Eye (tissue), 1 donor: ENCODE measurements around the gene SIRPD.

Experiments used
- DNase-seq: peaks from one replicate; pipeline ENCODE4 v3.0.0-alpha.2; 2015

Gene SIRPD

DNA sequence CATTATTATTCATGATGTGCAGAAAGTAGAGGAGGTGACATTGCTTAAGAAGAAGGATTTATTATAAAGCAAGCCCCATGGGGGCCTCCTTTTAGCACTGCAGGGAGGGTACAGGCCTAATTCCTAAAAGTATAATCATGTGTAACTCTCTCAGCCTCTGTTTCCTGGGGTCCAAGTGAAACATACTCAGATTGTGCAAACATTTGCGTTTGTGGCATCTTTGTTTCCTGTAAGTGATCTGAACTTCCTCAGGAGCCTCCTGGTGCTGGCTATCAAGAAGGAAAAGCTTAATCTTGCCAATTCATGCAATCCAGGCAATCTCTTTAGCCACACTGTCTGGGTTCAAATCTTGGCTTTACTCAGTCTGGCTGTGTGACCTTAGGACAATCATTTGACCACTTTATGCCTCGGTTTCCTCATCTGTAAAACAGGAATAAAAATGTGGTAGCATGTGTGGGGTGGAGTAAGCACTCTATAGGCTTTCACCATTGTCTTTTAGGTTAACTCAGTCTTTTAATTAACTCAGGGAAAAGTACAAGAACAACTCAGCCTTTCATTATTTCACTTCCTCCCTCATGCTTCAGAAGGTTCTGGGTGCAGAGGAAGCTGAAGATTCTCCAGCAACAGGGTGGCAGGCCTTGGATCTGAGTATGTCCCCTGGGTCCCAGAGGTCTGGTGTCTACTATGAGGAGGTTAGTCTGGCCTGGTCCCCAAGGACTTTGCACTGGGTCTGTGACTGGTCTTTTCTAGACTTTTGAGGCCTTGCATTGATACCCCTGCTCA lies 65.5 kb downstream of the SIRPD start:
- DNase-seq, result no peak

DNA sequence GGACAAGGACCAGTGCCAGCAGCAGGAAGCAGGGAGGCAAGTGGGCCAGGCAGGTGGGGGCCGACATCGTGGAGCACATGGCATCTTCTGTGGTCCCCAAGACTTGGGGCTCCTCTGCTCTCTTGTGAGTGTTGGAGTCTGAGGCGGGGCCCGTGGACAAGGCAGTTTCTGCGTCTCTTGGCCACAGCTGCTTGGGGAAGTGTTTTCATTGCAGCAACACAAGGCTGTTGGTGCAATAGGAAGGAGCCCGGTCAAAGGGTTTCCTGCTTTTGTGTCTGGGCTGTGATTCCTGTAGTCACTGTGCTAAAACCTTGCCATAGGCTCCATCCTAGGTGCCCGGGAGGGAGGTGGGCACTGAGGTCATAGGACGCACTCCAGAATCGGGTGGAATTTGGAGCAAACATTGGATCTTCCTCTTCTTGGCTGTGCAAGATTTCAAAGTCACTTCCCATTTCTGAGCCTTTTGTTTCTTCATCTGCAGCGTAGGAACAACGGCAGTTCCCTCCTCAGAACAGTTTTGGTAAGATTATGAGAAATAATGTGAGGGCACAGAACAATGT lies 66.1 kb downstream of the SIRPD start, which contains the start of gene SIRPB2:
Gene SIRPB2, minus strand, starts transcription at position 140 of the 560 bp plus-strand sequence. Its CDS starts 61 bp downstream, at position 79.
- DNase-seq, result no peak

DNA sequence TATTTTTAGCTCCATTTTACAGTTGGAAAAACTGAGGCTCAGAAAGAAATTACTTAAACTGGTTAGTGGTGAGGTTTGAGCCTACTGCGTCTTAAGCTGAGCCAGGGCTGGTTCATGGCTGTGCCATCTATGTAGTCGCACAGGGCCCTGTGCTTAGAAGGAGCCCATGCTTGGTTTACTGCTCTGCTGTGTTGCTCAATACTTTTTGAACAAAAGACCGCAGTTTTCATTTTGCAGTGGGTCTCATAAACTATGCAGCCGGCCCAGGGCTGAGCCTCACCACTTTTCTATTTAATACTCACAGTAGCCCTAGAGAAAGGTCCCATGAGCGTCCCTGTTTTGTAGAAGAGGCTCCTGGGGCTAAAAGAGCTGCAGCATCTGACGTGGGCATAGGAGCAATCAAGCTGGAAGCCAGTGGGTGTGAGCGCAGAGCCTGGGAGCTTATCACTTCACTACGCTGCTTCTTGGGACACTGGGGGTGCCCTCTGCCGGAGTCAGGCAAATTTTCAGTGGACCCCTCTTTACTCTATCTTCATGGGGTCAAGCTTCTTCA lies 66.8 kb downstream of the SIRPD start:
- DNase-seq, result no peak

DNA sequence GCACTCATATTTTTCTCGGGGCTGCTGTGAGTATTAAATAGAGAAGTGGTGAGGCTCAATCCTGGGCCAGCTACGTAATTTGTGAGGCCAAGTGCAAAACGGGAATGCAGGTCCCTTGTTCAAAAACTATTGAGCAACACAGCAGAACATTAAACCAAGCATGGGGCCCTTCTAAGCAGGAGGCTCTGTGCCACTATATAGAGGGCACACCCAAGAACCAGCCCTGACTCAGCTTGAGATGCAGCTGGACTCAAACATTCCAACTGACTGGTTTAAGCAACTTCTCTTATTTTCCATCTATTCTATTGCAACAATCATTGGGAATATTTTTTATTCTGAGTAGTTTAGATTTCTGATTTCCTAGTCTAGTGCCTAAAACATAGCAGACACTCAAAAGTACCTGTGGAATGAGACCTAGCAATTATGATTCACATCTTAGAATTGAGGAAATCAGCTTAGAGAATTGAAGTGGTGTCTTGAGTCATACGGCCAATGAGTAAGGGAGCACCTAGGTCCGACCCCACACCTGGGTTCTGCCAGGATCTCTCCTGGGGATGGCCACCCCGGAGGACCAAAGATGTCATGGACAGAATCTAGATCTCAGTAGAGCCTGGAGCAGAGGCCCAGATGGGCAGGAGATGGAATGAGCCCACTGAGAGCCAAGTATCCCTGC lies 67.6 kb downstream of the SIRPD start:
- DNase-seq, result no peak

DNA sequence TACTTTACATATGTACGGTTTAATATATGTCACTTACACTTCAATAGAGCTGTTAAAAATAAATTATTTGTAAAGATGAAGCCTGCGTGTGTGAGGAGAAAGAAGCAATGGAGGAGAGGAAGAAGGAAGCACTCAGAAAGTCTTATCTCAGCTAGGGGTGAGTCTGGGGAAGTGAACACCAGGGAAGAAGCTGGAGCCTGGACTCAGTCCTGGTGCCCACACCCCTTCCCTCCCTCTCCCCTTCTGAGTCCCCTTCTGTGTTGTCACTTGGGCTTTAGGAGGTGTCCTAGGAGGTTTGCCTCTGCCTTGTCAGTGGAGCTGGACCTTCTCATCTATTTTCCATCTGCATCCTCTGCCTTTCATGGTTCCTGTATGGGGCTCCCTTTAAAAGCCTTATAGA lies 68.2 kb downstream of the SIRPD start:
- no peak for DNase-seq

DNA sequence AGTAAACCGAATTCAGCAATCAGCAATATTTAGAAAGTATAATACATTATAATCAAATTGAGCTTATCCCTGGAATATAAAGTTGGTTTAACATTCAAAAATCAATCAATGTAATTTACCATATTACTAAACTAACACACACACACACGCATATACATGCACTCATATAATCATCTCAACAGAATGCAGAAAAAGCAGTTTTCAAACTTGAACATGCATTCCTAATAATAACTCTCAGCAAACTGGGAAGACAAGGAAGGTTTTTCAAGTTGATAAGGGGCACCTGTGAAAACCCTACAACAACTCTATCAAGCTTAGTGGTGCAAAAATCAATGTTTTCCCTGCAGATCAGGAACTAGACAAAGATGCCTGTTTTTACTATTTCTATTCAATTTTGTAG lies 70.9 kb downstream of the SIRPD start:
- no peak for DNase-seq

DNA sequence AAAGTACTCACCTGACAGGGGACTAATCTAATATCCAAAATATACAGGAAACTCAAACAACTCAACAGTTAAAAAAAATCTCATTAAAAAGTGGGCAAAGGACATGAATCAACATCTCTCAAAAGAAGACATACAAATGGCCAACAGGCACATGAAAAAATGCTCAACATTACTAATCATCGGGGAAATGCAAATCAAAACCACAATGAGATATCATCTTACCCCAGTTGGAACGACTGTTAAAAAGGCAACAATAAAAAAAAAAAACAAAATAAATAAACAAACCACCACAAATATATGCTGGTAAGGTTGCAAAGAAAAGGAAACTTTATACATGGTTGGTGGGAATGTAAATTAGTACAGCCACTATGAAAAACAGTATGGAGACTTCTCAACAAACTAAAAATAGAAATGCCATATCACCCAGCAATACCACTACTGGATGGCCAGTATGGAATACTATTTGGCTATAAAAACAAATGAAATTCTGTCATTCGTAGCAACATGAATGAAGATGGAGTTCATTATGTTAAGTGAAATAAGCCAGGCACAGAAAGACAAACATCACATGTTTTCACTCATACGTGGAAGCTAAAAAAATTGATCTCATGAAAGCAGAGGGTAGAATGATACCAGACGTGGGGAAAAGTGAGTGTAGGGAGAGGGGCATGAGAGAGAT lies 72.9 kb downstream of the SIRPD start:
- DNase-seq, result no peak
